ENCODE results near the gene PTPRG.

- TF ChIP-seq CTCF (IDR thresholded peaks at IDR 0.05), result no peak
- TF ChIP-seq EP300 (IDR thresholded peaks at IDR 0.05), result no peak
- TF ChIP-seq POLR2AphosphoS5 (IDR thresholded peaks at IDR 0.05), result no peak
These were observed 128.6 kb downstream of the PTPRG start for GRCh38 chr3:61690016-61690415.
